Karpas-422 (cell line): Measurements from ENCODE around the gene KCNQ1. TPM values are rescaled to one million over a fixed set of nuclear protein-coding genes. Genes with fewer than 3 reads are reported as not detected.

Experiments used
- DNase-seq: peaks from one replicate; pipeline ENCODE4 v3.0.0-alpha.2; 2015
- H2AFZ ChIP-seq: fragments of 200-600 bp; sonication (generic); 2 replicates; pipeline ENCODE4 v1.6.1; 2014; ENCODE audit warnings: antibody characterized with exemption, low read length, mixed read lengths
- H3K27ac ChIP-seq: fragments of 200-600 bp; sonication (generic); 2 replicates; pipeline ENCODE4 v1.5.1; 2014; ENCODE audit warnings: mild to moderate bottlenecking, low read length, moderate library complexity
- H3K27me3 ChIP-seq: fragments of 200-600 bp; sonication (generic); 2 replicates; pipeline ENCODE4 v1.6.1; 2014; ENCODE audit warnings: low read length, mixed read lengths
- H3K36me3 ChIP-seq: fragments of 200-600 bp; sonication (generic); 2 replicates; pipeline ENCODE4 v1.6.1; 2014; ENCODE audit warnings: low read length, mixed read lengths; ENCODE audit not compliant: insufficient read depth
- H3K4me1 ChIP-seq: fragments of 200-600 bp; sonication (generic); 2 replicates; pipeline ENCODE4 v1.6.1; 2014; ENCODE audit warnings: mild to moderate bottlenecking, low read length, mixed read lengths
- H3K4me2 ChIP-seq: fragments of 200-600 bp; sonication (generic); 2 replicates; pipeline ENCODE4 v1.6.1; 2014; ENCODE audit warnings: low read length, low read depth, mild to moderate bottlenecking; ENCODE audit not compliant: poor library complexity, severe bottlenecking
- H3K4me3 ChIP-seq: fragments of 200-600 bp; sonication (generic); 2 replicates; pipeline ENCODE4 v1.5.1; 2014; ENCODE audit warnings: mild to moderate bottlenecking, antibody characterized with exemption, low read length, mixed read lengths
- H3K79me2 ChIP-seq: fragments of 200-600 bp; sonication (generic); 2 replicates; pipeline ENCODE4 v1.6.1; 2014; ENCODE audit warnings: mild to moderate bottlenecking, low read length, mixed read lengths
- H3K9ac ChIP-seq: fragments of 200-600 bp; sonication (generic); 2 replicates; pipeline ENCODE4 v1.6.0; 2014; ENCODE audit warnings: low read length
- H3K9me2 ChIP-seq: fragments of 200-600 bp; sonication (generic), shearing (Covaris generic); replicated peaks from 2 replicates; pipeline ENCODE4 v1.6.0; 2014; ENCODE audit warnings: mild to moderate bottlenecking, low read length, moderate library complexity; ENCODE audit not compliant: insufficient read depth
- H3K9me3 ChIP-seq: fragments of 300-700, 200-600 bp; sonication (generic); 2 replicates; pipeline ENCODE4 v1.6.1; 2014; ENCODE audit warnings: low read length, mixed read lengths
- H4K20me1 ChIP-seq: fragments of 200-600 bp; sonication (generic); 2 replicates; pipeline ENCODE4 v1.6.1; 2014; ENCODE audit warnings: mild to moderate bottlenecking, antibody characterized with exemption, low read length, low read depth; ENCODE audit not compliant: insufficient read depth
- total RNA-seq: library from RNA; depleted of rRNA; stranded (reverse); fragments of >200 nt; shearing (Covaris generic); gene quantifications from 2 replicates; pipeline ENCODE4 v1.2.3, GENCODE V29; 2014; ENCODE audit warnings: low replicate concordance

The KCNQ1 gene
- total RNA-seq, 1 experiment from 2014 or later, result not detected

DNA sequence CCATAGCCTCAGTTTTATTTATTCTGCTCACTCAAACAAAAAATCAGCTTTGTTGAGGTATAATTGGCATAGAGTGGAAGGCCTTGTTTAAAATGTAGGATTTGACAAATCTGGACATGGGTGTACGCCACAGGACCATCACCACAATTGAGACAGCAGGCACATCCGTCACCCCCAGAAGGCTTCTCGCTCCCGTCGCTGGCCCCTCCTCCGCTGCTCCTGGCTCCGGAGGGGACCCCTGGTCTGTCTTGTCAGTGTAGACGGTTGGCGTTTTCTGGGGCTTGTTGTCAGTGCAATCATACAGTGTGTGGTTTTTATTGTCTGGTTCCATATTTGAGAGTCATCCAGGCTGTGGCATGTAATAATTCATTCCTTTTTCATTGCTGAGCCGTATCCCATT, 97.6 kb downstream of the KCNQ1 start:
- H3K9ac ChIP-seq, result no peak overlapping the region
- no peak overlapping the region for H3K4me3 ChIP-seq
- H3K4me2 ChIP-seq, result no peak overlapping the region
- no peaks in the 10 kb centered on the region for H3K9me3 ChIP-seq
- H3K27me3 ChIP-seq, result no peaks in the 10 kb centered on the region
- H3K9me2 ChIP-seq, result no peaks in the 10 kb centered on the region
- no peak for DNase-seq
- no peaks in the 10 kb centered on the region for H3K79me2 ChIP-seq
- H2AFZ ChIP-seq, result no peak overlapping the region
- no peaks in the 10 kb centered on the region for H3K36me3 ChIP-seq
- H3K27ac ChIP-seq, result no peak overlapping the region
- H3K4me1 ChIP-seq, result no peaks in the 10 kb centered on the region
- no peaks in the 10 kb centered on the region for H4K20me1 ChIP-seq

DNA sequence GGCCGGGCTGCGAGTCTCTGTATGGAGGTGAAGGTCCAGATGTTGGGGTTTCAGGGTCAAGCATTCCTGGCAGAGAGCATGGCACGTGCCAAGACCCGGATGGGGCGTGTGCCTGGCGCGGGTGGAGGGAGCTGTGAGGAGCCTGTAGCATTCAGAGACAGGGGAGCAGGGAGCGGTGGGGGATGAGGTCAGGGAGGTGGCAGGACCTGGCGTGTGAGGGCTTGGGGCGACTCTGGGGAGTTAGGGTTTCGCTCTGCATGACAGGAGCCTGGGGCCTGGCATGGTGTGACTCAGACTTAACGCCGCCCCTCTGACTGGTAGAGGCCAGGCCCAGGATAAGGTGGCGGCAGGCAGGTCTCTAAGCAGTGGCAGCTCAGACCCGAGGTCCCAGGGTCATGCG, 103.0 kb downstream of the KCNQ1 start:
- no peak for DNase-seq
- no peak overlapping the region for H3K4me2 ChIP-seq
- H4K20me1 ChIP-seq, result no peaks in the 10 kb centered on the region
- no peak overlapping the region for H3K4me3 ChIP-seq
- H3K4me1 ChIP-seq, result no peaks in the 10 kb centered on the region
- H3K27ac ChIP-seq, result no peak overlapping the region
- H2AFZ ChIP-seq, result no peak overlapping the region
- H3K9me3 ChIP-seq, result no peaks in the 10 kb centered on the region
- no peaks in the 10 kb centered on the region for H3K27me3 ChIP-seq
- H3K79me2 ChIP-seq, result no peaks in the 10 kb centered on the region
- no peak overlapping the region for H3K9ac ChIP-seq
- no peaks in the 10 kb centered on the region for H3K36me3 ChIP-seq
- no peaks in the 10 kb centered on the region for H3K9me2 ChIP-seq

DNA sequence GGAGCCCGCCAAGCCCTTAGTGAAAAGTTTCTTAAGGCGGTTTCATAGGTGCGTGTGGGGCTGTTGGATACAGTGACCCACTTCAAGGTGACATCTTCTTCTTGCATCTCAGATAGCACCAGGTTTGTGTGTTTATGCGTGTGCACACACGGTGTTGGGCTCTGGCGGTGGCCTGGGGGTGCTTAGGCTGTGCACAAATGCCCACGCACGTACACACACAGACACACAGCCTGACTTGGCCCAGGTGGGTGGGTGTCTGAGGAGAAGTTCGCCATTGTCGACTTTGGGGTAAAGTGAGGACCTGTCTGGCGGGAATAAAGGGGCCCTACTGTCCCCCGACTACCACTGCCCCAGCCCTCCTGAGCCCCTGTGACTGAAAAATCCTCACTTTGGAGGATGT, 103.8 kb downstream of the KCNQ1 start:
- Histone ChIP-seq H3K36me3 (no peaks in the 10 kb centered on the region), H3K27me3 (no peaks in the 10 kb centered on the region), H3K9ac (no peak overlapping the region), H3K9me3 (no peaks in the 10 kb centered on the region), H4K20me1 (no peaks in the 10 kb centered on the region), H3K4me3 (no peak overlapping the region), H3K4me2 (no peak overlapping the region), H3K4me1 (no peaks in the 10 kb centered on the region), H3K9me2 (no peaks in the 10 kb centered on the region), H3K27ac (no peak overlapping the region), H2AFZ (no peak overlapping the region), H3K79me2 (no peaks in the 10 kb centered on the region)
- DNase-seq, result no peak

DNA sequence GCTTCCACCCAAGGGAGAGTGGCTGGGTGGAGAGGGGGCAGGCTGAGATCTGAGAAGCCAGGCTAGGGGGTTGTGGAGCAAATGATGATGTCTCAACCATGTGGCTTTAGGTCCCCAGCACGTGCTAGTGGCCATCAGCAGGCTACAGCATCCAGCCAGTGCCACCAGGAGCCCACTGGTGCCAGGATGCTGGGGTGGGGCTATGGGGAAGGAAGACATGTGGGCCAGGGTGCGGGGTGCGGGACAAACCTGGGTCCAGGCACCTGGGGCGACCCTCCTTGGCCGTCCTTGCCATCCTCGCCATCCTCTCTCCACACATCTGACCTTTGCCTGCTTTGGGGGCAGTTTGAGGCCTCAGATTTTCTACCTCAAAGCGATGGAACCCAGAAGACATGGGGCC, 104.3 kb downstream of the KCNQ1 start:
- H3K9me3 ChIP-seq, result no peaks in the 10 kb centered on the region
- H3K27ac ChIP-seq, result no peak overlapping the region
- H3K4me2 ChIP-seq, result no peak overlapping the region
- no peak overlapping the region for H3K4me3 ChIP-seq
- no peak overlapping the region for H2AFZ ChIP-seq
- no peaks in the 10 kb centered on the region for H3K4me1 ChIP-seq
- no peak overlapping the region for H3K9ac ChIP-seq
- H4K20me1 ChIP-seq, result no peaks in the 10 kb centered on the region
- H3K27me3 ChIP-seq, result no peaks in the 10 kb centered on the region
- DNase-seq, result no peak
- no peaks in the 10 kb centered on the region for H3K9me2 ChIP-seq
- no peaks in the 10 kb centered on the region for H3K79me2 ChIP-seq
- no peaks in the 10 kb centered on the region for H3K36me3 ChIP-seq

- Histone ChIP-seq H3K9me3 (no peaks in the 10 kb centered on the region), H2AFZ (no peak overlapping the region), H3K4me1 (no peaks in the 10 kb centered on the region), H3K9ac (no peak overlapping the region), H3K4me2 (no peak overlapping the region), H3K36me3 (no peaks in the 10 kb centered on the region), H3K9me2 (no peaks in the 10 kb centered on the region), H3K4me3 (no peak overlapping the region), H3K27me3 (no peaks in the 10 kb centered on the region), H3K27ac (no peak overlapping the region), H3K79me2 (no peaks in the 10 kb centered on the region), H4K20me1 (no peaks in the 10 kb centered on the region)
- DNase-seq, result no peak
Observed at GRCh38 chr11:2549491-2549875, 104.7 kb downstream of the KCNQ1 start.

DNA sequence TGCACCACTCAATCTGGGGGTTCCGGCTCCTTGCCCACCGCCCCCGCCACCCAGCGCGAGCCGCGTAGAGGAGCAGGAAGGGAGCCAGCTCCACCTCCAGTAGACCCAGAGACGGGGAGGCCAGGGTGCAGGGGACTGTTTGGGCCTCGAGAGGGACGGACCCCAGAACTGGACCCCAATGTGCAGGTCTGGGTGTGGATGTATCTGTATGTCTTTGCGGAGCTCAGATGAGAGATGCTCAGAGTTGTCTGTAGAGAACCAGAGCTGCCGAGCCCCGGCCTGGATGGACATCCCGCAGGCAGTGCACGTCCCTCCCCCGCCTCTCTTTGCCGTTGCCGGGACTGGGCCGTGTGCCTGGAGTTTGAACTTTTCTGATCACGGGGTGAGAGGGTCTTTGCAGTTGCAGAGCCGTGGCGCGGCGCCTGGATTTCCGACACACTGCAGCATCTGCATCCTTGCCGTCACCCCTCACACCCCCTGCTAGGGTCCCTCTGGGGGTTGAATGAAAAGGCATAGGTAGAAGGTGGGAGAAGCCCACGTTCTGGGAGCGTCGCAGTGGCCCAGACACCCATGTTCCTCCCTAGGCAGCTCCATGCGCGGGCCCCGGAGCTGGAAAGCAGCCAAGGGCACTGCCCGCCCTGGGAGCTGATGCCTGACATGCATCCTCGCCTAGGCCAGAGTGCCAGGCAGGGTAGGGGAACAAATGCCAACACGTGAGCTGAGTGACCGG, 105.2 kb downstream of the KCNQ1 start:
- Histone ChIP-seq H3K4me1 (no peaks in the 10 kb centered on the region), H3K27me3 (no peaks in the 10 kb centered on the region), H3K4me2 (no peak overlapping the region), H3K4me3 (no peak overlapping the region), H3K36me3 (no peaks in the 10 kb centered on the region), H3K9me3 (no peaks in the 10 kb centered on the region), H3K9me2 (no peaks in the 10 kb centered on the region), H4K20me1 (no peaks in the 10 kb centered on the region), H3K9ac (no peak overlapping the region), H3K27ac (no peak overlapping the region), H2AFZ (no peak overlapping the region), H3K79me2 (no peaks in the 10 kb centered on the region)
- no peak for DNase-seq

- Histone ChIP-seq H3K27me3 (no peaks in the 10 kb centered on the region), H3K36me3 (no peaks in the 10 kb centered on the region), H3K79me2 (no peaks in the 10 kb centered on the region), H3K4me2 (no peak overlapping the region), H3K9ac (no peak overlapping the region), H3K4me3 (no peak overlapping the region), H4K20me1 (no peaks in the 10 kb centered on the region), H3K9me3 (no peaks in the 10 kb centered on the region), H3K27ac (no peak overlapping the region), H3K4me1 (no peaks in the 10 kb centered on the region), H3K9me2 (no peaks in the 10 kb centered on the region), H2AFZ (no peak overlapping the region)
- no peak for DNase-seq
Observed at GRCh38 chr11:2550606-2550970, 105.8 kb downstream of the KCNQ1 start.

- H3K4me3 ChIP-seq, result no peak overlapping the region
- H3K9ac ChIP-seq, result no peak overlapping the region
- no peaks in the 10 kb centered on the region for H3K9me3 ChIP-seq
- H3K27ac ChIP-seq, result no peak overlapping the region
- no peak overlapping the region for H3K4me2 ChIP-seq
- no peaks in the 10 kb centered on the region for H4K20me1 ChIP-seq
- no peak for DNase-seq
- no peaks in the 10 kb centered on the region for H3K27me3 ChIP-seq
- no peaks in the 10 kb centered on the region for H3K9me2 ChIP-seq
- H2AFZ ChIP-seq, result no peak overlapping the region
- H3K4me1 ChIP-seq, result no peaks in the 10 kb centered on the region
- no peaks in the 10 kb centered on the region for H3K36me3 ChIP-seq
- no peaks in the 10 kb centered on the region for H3K79me2 ChIP-seq
Observed at GRCh38 chr11:2551131-2551530, 106.3 kb downstream of the KCNQ1 start.

GRCh38 chr11:2552210-2552609, 107.4 kb downstream of the KCNQ1 start:
- Histone ChIP-seq H3K9ac (no peak overlapping the region), H3K27me3 (no peaks in the 10 kb centered on the region), H3K9me3 (no peaks in the 10 kb centered on the region), H3K36me3 (no peaks in the 10 kb centered on the region), H3K9me2 (no peaks in the 10 kb centered on the region), H3K27ac (no peak overlapping the region), H2AFZ (no peak overlapping the region), H3K4me3 (no peak overlapping the region), H3K79me2 (no peaks in the 10 kb centered on the region), H4K20me1 (no peaks in the 10 kb centered on the region), H3K4me2 (no peak overlapping the region), H3K4me1 (no peaks in the 10 kb centered on the region)
- no peak for DNase-seq
